GM18505 (cell line): ENCODE data around the gene THSD4.

Experiments
- ATAC-seq: cut with Tn5 transposase; IDR thresholded peaks from one replicate; pipeline ENCODE4 v1.9.1; 2021; ENCODE audit not compliant: unreplicated experiment
- POLR2A ChIP-seq: IDR thresholded peaks from 4 replicates; pipeline ENCODE4 v1.6.1; 2011; ENCODE audit warnings: borderline replicate concordance; ENCODE audit not compliant: insufficient read depth, insufficient read length; ENCODE audit errors: extremely low read depth

Gene THSD4

GRCh38 chr15:71683411-71684274, 568.4 kb downstream of the THSD4 start:
- no peak for TF ChIP-seq POLR2A
- no peak for ATAC-seq

- TF ChIP-seq POLR2A = no peak
- no peak for ATAC-seq
Observed at GRCh38 chr15:71685420-71685993, 570.2 kb downstream of the THSD4 start.

- no peak for ATAC-seq
- TF ChIP-seq POLR2A = no peak
Observed at GRCh38 chr15:71686221-71687050, 571.2 kb downstream of the THSD4 start.

GRCh38 chr15:71687902-71688508, 572.7 kb downstream of the THSD4 start:
- no peak for TF ChIP-seq POLR2A
- ATAC-seq = no peak

GRCh38 chr15:71688509-71689094, 573.3 kb downstream of the THSD4 start:
- ATAC-seq = no peak

GRCh38 chr15:71691081-71691457, 575.8 kb downstream of the THSD4 start:
- no peak for ATAC-seq
- no peak for TF ChIP-seq POLR2A

More at GRCh38 chr15:71688509-71689094, 573.3 kb downstream of the THSD4 start:
- no peak for TF ChIP-seq POLR2A

- ATAC-seq = no peak
- TF ChIP-seq POLR2A = no peak
Observed at GRCh38 chr15:71691458-71692417, 576.5 kb downstream of the THSD4 start.

GRCh38 chr15:71697236-71697635, 582.0 kb downstream of the THSD4 start:
- no peak for TF ChIP-seq POLR2A
- ATAC-seq = no peak

- no peak for ATAC-seq
- no peak for TF ChIP-seq POLR2A
Observed at GRCh38 chr15:71698030-71698429, 582.8 kb downstream of the THSD4 start.

GRCh38 chr15:71698742-71699141, 583.5 kb downstream of the THSD4 start:
- ATAC-seq = no peak
- TF ChIP-seq POLR2A = no peak

- ATAC-seq = no peak
- TF ChIP-seq POLR2A = no peak
Observed at GRCh38 chr15:71699977-71700376, 584.7 kb downstream of the THSD4 start.

- ATAC-seq = no peak
- no peak for TF ChIP-seq POLR2A
Observed at GRCh38 chr15:71701808-71702207, 586.5 kb downstream of the THSD4 start.
